Raji (cell line): ENCODE measurements around the gene CLSTN2.

Source experiments
- POLR2A ChIP-seq: IDR thresholded peaks from 2 replicates; pipeline ENCODE4 v1.6.1; 2011; ENCODE audit warnings: low read depth, low read length, control low read depth; ENCODE audit not compliant: insufficient read depth

Gene CLSTN2

DNA sequence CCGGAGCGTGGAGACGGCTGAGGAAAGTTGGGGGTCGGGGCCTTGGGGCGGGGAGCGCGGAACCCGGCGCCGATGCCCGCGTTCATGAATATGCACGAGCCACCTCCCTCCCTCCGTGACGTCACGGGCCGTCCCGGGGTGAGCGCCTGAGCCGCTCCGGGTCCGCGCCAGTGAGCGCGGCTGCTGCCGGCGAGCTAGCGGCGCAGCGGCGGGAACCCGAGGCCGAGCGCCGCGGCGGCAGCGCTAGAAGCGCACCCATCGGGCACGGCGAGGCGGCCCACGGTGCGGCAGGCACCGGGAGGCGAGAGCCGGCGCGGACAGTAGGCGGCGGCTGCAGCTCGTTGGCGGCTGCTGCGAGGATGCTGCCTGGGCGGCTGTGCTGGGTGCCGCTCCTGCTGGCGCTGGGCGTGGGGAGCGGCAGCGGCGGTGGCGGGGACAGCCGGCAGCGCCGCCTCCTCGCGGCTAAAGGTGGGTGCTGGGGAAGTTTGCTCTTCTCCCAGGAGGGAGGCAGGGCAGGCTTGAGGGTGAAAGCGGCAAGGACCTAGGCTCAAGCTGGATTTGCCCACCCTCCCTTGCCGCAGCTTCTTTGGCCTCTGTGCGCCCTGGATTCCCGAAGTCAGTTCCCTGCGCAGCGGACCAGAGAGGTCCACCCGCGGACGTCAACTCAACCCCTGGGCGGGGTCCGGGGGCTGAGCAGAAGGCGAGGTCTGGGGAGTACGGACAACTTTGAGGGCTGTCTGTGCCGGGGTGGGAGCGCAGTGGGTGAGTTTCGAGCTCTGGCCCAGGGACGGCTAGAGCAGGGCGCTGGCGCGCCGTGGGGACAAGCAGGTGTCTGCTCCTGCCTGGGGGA is at the start of gene CLSTN2:
CLSTN2 (plus strand) TSS at position 170 of the 850 bp plus-strand sequence.
- TF ChIP-seq POLR2A = no peak

DNA sequence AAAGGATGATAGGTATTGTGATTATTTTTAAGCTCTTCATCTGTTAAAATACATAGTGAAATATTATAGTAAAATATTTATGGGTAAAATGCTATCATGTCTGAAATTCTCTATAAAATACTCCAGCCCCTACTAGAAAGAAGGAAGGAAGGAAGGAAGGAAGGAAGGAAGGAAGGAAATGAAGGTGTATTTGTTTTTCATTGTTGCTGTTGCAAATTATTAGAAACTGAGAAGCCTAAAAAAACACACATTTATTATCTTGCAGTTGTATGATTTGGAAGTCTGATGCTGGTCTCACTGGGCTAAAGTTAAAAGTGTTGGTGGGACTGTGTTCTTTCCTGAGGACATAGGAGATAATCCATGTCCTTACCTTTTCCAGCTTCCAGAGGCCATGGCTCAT is 47.6 kb upstream of the CLSTN2 start:
- no peak for TF ChIP-seq POLR2A

GRCh38 chr3:139888561-139889140 is 46.3 kb upstream of the CLSTN2 start:
- TF ChIP-seq POLR2A = no peak

- no peak for TF ChIP-seq POLR2A
Observed at GRCh38 chr3:139893267-139893962, 41.6 kb upstream of the CLSTN2 start.

DNA sequence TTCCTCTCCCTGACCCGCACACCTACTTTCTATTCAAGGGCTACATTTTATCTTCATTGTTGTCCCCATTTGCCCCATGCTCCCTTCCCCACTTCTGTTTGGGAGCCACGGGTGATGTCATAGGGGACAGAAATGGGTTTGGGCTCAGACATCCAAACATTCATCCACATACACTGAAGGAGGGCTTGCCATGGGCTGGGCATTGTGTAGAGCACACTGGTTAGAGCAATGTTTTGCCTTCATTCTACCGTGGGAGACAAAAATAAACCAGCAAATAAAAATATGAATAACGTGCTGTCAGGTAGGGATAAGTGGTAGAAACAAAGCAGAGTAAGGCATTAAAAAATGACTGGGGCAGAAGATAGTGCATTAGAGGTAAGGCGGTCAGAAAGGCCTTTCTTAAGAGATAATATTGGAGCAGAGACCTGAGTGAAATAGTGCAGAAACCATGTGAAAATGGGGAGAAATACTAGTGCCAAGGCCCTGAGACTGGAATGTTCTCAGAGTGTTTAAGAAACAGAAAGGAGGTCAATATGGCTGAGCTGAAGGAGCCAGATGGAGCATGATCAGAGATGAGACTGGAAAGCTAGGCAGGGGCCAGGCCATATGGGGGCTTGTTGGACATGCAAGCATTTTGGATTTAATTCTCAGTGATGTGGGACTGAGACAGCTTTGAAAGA is 40.9 kb upstream of the CLSTN2 start:
- TF ChIP-seq POLR2A = no peak

DNA sequence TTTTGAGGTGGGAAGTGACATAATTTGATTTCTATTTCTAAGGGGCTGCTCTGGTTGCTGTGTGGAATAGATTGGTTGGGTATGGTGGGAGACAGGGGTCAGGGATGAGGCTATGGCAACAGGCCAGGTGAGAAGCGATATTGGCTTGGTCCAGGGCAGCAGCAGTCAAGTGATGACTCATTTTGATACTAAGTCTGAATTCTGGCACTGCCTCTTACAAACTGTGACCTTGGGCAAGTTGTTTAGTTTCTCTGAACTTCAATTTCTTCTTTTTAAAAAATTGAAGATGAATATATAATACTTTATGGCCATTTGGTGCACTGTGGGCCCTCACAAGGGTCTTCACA is 40.4 kb upstream of the CLSTN2 start:
- TF ChIP-seq POLR2A = no peak

GRCh38 chr3:139897759-139898158 is 37.2 kb upstream of the CLSTN2 start:
- TF ChIP-seq POLR2A = no peak

DNA sequence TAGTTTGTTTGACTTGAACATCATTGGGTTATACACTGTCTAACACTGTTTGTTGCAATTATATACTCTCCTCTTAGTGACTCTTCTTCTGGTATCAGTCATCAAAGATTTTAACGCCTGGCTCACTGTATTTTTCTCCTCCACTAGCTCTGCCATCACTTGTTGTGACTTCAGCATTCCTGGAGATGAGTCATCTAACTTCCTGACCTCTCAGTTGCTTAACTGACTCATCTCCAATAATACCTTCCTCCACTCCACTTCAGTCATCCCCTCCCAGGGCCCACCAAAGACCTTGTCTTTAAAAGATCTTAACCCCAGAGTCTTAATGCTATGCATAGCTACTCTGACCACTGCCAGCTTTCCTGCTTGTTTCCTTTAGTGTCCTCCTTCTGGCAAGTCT is 28.6 kb upstream of the CLSTN2 start:
- TF ChIP-seq POLR2A = no peak

DNA sequence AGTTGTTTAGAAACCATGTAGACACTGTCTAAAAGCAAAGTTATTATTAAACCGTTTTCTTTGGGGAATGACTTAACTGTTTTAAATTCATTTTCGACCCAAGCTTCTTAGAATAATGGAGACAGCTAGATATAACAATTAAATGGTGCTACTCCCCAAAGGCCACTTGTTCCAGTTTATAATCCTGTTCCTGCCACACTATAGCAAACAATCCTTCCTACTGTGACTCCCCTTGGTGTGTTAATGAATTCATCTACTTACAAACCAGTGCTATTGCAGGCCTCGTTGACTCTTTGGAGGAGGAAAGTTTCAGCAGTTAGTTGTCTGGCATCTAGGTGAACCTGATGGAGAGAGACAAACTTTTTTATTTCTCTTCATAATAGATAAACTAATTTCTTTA is 25.2 kb upstream of the CLSTN2 start:
- TF ChIP-seq POLR2A = no peak

DNA sequence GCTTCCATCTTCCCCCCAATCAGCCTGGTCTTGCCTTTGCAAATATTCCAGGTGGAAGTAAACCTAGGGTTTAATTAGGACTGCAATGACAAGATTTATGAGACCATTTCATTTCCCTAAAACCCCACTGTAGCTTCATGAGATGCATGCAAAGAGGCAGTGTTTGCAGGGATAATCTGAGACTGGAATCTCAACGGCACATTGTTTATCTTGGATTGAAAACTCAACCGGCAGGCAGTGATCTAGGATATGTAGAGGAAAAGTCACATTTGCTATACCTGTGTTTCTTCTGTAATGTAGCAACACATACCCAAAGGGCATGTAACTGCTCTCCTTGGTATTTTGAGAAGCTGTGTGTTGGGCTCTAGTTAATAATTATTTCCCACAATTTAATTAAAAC is 18.7 kb upstream of the CLSTN2 start:
- no peak for TF ChIP-seq POLR2A

GRCh38 chr3:139917226-139917785 is 17.7 kb upstream of the CLSTN2 start:
- no peak for TF ChIP-seq POLR2A

DNA sequence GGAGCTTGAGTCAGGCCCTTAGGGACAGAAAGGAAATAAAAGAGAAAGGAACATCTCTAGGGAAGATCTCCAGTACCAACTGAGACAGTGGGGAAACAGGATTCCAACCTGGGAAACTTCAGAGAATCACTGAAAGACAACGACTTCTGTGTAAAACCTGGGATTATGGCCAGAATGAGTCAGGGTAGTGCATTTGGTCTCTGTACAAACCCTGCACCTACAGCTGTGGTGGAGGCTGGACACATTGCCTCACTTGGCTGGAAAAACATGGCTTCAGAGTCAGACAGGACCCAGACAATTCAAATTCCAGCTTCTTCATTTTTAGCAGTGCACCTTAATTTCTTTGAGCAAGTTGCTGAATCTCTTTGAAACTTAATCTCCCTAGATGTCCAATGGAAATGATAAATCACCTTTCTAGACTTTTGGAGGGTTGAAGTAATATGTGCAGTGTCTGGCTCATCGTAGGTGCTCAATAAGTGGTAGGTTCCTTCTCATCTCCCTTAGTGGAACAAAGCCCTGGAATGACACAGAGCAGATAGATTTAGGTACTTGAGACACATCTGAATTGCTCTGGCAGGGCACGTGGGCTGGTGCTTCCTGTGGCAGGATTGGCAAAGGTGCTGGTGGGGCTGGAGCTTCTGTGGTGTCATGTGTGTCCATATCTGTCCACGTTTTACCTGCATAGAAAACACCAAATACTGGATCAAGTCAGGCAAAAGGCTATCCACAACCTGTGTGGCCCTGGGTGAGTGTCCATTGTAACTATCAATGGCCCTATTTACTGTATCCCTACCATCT is 6.1 kb upstream of the CLSTN2 start:
- TF ChIP-seq POLR2A = no peak

- no peak for TF ChIP-seq POLR2A
Observed at GRCh38 chr3:139930211-139930610, 4.8 kb upstream of the CLSTN2 start.

- TF ChIP-seq POLR2A = no peak
Observed at GRCh38 chr3:139933766-139934165, 1.2 kb upstream of the CLSTN2 start.

DNA sequence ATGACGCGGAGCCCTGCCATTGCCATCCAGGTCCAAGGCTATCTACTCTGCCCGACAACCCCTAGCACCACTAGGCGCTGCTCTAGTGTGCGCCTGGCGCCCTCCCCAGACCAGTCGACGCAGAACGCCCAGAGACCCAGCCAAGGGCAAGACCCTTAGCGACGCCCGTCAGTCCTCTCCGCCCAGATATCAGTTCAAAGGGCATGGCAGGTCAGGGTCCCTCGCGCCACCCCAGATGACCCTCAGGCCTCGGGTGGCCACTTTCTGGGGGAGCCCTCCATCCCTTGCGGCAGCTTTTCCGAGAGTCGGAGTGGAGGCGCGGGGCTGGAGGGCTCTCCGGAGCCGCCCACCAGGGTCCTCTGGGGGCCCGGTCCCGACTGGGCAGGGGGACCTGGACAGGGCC is 371 bp upstream of the CLSTN2 start:
- TF ChIP-seq POLR2A = no peak
